ENCODE data around the gene SHB.

GRCh38 chr9:37897665-37898064, 171.4 kb downstream of the SHB start:
- no peak for TF ChIP-seq CTCF (IDR thresholded peaks at IDR 0.05 in 8 of 11, conservative IDR thresholded peaks at IDR 0.05 in 3 of 11)
- no peak for TF ChIP-seq POLR2A (IDR thresholded peaks at IDR 0.05)
- no peak for TF ChIP-seq POLR2AphosphoS5 (IDR thresholded peaks at IDR 0.05)
